GM18951 (cell line): Measurements from ENCODE around the gene MND1.
"Not testable (repeated sequence)": the region's sequence is repeated elsewhere in the genome, so short reads cannot be mapped to it uniquely, and the experiment has no call there.

Experiments used
- POLR2A ChIP-seq: IDR thresholded peaks from 4 replicates; pipeline ENCODE4 v1.6.1; 2011; ENCODE audit warnings: mild to moderate bottlenecking; ENCODE audit not compliant: insufficient read length, insufficient read depth; ENCODE audit errors: extremely low read depth
- in situ Hi-C: fragments of 300-500 bp; cut with MboI; formaldehyde crosslinking; loops from one replicate; pipeline ENCODE4 v1.12.0; 2022; ENCODE audit warnings: low sequenced_read_pairs, mixed read lengths, inconsistent platforms; ENCODE audit not compliant: unreplicated experiment

The MND1 gene

DNA sequence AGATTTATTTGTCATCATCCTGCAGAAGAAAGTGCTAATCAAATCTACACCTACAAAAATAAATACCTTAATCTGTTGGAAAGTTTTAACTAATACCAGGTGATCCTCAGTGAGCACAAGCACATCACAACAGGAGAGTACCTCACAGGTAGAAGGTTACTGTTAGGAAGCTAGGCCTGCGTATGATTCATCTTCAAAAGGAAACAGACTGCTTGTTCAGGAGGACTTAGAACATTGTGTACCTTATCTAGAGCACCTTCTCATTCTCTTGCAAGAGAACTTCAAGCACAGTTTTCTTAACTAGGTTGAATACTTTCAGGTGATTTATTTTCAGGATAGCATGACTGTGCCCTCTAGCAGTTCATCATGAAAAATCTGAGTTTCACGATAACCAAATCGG lies 54.2 kb downstream of the MND1 start:
- no peak for TF ChIP-seq POLR2A
- in situ Hi-C loops: no loop called here

DNA sequence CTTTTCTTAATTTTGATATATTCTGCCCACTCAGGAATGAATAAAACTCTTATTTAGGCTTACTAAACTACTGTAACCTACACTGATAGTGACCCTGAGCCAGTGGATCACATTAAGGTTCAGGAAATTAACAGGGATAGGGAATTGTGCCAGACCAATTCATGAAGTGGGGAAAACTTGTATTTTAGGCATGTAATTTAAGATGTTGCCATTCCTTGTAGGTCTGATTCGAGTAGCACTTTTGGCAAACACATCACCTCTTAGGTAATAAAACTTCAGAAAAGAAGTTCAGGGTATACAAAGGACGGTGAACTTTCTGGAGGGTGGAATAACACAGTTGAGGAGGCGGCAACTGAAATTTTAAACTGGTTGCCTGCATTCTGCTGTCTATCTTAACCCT lies 54.9 kb downstream of the MND1 start:
- in situ Hi-C loops: no loop called here
- no peak for TF ChIP-seq POLR2A

DNA sequence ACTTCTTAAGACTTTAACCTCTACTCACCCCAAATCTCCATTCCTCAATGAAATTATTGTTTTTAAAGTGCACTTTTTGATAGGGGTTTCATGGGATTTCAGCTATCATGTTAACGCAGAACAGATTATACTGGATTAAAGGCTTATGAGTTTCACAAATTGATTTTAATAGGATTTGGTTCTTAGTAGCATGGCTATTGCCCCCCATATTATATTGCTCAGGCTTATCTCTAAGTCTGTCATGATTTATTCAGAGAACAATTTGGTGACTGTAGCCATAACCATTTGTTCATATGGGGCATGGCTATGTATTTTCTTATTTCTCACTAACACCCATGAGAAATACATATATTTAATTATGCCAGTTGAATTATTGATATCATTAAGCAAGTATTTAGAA lies 57.0 kb downstream of the MND1 start:
- in situ Hi-C loops: no loop called here

DNA sequence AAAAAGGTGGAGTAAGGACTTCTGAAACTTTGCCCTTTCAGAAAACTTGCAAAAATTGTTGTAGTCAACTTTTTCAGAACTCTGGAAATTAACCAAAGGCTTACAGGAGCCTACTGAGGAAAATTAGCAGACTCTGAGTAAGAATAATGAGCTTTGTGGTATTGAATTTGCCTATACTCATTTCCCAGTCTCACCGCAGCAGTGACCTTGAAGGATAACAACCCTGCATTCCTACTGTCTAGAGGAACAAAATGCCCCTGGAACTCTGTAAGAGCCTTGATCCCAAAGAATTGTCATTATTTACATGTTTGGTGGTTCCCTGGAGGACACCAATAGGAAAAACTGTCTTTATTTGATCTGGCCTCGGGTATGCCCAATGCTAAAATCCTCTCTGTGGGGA lies 57.9 kb downstream of the MND1 start:
- in situ Hi-C loops: no loop called here
- no peak for TF ChIP-seq POLR2A

More for the DNA sequence above, 57.0 kb downstream of the MND1 start:
- no peak for TF ChIP-seq POLR2A

DNA sequence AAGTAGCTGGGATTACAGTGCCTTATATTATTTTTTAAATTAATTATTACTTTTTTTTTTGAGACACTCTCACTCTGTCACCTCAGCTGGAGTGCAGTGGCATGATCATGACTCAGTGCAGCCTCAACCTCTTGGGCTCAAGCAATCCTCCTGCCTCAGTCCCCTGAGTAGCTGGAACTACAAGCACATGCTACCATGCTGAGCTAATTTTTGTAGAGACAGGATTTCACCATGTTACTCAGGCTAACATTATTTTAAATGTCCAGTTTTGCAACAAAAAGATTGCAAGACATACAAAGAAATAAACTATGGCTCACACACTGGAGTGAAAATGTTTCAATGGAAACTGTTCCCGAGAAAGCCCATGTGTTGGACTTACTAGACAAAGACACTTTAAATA lies 59.2 kb downstream of the MND1 start:
- in situ Hi-C loops: no loop called here
- no peak for TF ChIP-seq POLR2A

DNA sequence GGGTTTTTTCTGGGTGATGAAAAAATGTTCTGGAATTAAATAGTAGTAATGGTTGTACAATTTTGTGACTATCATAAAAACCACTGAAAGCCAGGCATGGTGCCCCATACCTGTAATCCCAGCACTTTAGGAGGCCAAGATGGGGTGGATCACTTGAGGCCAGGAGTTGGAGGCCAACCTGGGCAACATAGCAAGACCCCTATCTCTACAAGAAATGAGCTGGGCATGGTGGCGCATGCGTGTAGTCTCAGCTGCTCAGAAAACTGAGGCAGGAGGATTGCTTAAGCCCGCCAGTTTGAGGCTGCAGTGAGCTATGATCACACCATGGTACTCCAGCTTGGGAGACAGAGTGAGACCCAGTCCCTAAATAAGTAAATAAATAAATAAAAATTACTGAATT lies 63.4 kb downstream of the MND1 start:
- in situ Hi-C loops: no loop called here
- TF ChIP-seq POLR2A: no peak

DNA sequence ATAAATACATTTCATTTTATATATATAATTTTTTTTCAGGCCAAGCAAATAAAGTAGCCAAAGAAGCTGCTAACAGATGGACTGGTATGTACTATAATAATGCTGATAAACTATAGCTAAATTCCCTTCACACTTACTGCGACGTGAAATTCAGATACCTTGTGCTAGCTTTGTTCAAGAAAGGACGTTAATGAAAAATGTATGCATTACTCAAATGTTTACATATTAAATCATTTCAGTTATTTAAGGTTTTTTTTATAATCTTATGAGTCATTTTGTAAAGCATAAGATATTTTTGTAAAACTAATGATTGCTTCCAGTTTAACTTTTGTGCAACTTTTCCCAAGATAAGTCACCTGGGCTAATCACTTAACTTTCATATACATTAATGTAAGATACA lies 64.4 kb downstream of the MND1 start:
- in situ Hi-C loops: no loop called here

DNA sequence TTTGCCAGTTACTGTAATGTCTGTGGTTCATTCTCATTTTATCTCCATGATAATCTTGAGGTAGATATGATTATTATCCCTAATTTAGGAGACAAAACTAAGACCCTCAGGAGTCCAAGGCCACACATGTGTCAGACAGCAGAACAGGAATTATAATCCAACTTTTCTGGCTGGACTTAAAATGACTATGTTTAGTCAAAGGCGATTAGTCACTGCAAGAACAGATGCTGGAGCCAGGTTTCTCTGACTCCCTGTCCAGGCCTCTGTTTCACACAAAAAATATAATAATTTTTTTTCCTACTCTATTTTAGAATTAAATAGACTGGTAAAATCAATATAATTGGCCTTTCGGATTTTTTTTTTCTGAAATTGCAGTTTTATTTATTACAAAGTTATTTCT lies 64.9 kb downstream of the MND1 start:
- TF ChIP-seq POLR2A: no peak
- in situ Hi-C loops: no loop called here

More for the DNA sequence above, 64.4 kb downstream of the MND1 start:
- TF ChIP-seq POLR2A: no peak

DNA sequence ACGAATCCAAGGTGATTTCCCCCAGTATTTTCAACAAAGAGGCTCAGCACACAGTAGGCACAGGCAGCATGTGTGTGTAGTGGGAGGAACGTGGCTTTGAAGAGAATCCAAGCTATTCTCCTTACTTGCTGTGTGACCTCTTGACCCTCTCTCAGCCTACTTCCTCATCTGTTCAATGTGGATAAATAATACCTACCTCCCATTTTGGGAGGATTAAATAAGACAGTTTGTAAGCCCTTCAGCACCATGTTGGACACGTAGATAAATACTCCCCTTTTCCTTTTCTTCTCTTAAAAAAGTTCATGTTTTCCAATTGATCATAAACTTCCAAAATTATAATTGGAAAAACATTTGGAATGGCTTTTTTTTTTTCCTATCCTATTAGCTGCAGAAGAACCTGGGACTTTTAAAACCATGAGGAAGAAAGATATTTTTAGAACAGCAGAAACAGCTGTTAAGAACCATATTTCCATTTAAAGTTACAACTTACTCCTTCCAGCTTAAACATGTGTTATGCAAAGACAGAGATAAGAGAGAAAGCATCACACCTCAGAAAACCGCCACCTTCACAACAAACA lies 65.5 kb downstream of the MND1 start:
- in situ Hi-C loops: no loop called here

DNA sequence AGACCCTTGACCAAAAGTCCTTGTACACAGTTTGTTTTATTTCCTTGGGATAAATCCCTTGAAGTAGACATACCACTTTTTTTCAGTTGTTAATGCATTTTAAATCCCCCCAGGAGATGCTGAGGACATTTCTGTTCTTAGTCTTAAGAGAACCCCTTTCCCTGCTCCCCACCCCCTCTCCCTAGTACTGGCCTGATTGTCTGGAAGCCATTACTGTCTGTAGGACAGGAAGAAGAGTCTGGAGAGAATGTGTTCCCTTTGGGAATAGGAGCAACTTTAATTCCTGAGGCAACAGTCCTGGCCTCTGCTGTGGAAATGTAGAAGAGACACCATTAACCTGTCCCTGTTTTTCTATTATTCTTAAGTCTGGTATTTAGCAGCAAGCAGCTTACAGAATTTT lies 69.4 kb downstream of the MND1 start:
- TF ChIP-seq POLR2A: no peak
- in situ Hi-C loops: no loop called here

More for the DNA sequence above, 65.5 kb downstream of the MND1 start:
- TF ChIP-seq POLR2A: no peak

DNA sequence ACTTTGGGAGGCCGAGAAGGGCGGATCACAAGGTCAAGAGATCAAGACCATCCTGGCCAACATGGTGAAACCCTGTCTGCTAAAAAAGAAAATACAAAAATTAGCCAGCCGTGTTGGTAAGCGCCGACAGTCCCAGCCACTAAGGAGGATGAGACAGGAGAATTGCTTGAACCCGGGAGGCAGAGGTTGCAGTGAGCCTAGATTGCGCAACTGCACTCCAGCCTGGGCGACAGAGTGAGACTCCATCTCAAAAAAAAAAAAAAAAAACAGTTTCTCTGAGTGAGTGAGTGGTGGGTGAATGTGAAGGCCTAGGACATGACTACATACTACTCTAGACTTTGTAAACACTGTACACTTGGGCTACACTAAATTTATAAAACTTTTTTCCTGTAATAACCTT lies 72.0 kb downstream of the MND1 start:
- in situ Hi-C loops: not testable (repeated sequence)

DNA sequence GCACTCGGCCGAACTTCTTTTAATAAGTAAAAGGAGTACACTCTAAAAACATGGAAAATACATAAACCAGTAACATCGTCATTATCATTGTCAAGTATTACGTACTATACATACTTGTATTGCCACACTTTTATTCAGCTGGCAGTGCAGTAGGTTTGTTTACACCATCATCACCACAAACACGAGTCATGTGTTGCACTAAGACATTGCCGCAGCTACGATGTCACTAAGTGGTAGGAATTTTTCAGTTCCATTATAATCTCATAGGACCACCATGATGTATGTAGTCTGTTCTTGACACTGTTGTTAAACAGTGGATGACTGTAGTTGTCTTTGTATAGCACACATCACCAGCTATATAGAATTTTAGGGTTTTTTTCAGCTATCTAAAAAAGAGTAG lies 73.6 kb downstream of the MND1 start:
- no peak for TF ChIP-seq POLR2A
- in situ Hi-C loops: no loop called here

DNA sequence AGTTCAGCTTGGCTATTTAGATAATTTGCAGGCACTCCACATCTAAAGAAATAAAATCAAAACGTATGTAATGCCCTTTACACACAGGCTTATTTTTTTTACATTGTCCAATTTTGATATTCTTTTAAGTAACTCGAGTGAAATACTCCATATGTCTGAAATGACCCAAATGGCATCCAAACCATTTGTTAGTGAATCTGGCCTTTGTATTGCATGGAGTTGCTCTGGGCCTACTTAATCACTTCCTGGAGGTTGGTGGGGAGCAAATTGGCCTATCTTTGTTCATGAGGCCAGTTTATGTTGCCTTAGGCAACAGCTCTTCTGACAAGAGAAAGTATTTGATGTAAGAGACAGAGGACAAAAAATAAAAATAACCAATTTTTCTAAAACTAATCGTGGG lies 74.1 kb downstream of the MND1 start:
- in situ Hi-C loops: no loop called here
- TF ChIP-seq POLR2A: no peak

DNA sequence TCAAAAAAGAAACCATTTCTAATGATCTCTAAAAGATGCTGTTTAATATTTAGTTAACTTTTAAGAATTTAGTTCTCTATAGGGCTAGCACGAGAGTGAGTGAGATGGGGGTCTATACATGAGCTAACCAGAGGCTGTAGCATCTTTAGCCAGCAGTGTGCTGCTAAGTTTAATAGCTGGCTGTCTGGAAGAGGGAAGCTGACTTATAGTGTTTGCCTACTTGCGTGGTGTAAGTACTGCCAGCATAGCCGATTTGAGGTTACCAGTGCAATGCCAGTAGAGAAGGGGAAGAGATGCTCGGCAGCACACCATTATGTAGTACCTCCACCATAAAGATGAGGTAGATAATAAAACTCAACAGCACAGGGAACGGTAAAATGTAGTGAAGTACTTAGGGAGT lies 74.5 kb downstream of the MND1 start:
- in situ Hi-C loops: no loop called here
- no peak for TF ChIP-seq POLR2A

DNA sequence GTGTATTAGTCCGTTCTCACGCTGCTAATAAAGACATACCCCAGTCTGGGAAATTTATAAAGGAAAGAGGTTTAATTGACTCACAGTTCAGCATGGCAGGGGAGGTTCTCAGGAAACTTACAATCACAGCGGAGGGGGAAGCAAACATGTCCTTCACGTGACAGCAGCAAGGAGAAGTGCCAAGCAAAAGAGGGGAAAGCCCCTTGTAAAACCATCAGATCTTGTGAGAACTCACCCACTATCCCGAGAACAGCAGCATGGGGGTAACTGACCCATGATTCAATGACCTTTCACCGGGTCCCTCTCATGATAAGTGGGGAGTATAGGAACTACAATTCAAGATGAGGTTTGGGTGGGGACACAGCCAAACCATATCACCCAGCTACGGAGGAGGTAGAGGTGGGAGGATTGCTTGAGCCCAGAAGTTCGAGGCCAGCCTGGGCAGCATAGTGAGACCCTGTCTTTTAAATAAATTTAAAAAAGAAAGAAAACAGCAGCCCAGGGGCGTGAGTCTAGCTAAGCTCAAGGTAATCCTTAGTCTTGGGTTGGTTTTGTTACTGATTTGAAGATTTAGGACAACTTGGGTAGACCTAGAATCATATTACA lies 75.3 kb downstream of the MND1 start:
- TF ChIP-seq POLR2A: no peak
- in situ Hi-C loops: no loop called here
